NCI-H1105 treated with DMSO at 0.1 percent for 48 hours (cell line): Measurements from ENCODE around the gene DGKB.
"Not testable (repeated sequence)": the region's sequence is repeated elsewhere in the genome, so short reads cannot be mapped to it uniquely, and the experiment has no call there.

Experiments used
- DNase-seq: peaks from one replicate; lab custom pipeline; 2025; lab: John Stamatoyannopoulos, UW

Gene DGKB

GRCh38 chr7:14458846-14459245, 443.7 kb downstream of the DGKB start:
- DNase-seq: not testable (repeated sequence)

DNA sequence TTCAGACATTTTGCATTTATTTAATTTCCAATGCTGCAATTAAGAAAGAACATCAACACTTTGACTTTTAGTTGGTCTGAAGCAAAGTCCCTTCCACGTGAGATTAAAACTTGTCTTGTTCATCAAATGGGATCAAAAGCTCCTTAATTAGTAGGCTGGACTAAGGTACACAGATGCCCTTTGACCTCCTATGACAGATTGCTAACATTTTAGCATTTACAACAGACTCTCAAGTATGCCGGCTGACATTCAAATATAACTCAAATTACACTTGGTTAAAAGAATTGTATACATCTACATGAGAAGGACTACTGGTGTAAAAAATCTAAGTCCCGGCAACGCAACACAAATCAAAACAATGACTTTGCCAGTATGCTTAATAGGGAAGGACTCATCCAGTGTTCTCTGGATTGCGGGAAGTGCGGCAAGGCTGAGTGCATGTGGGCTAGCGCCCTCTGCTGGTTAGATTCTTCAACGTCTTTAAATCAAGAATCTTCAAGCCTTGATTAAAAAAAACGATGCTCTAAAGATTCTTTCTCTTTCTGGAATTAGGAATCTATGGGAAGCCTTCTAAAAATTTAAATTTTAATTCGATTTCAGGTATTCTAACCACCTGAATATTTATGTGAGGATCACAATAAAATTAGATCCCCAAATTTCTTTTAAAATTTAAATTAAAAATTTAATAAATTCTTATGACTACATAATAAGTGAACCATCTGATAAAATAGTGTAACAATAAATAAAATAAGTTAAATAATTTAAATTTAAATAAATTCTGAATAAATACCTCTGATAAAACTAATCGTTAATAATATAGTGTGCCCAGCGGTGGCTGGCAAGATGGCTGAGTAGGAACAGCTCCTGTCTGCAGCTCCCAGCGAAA, 444.7 kb downstream of the DGKB start:
- DNase-seq: peak; percentile 78

- DNase-seq: no peak
Observed at GRCh38 chr7:14449291-14449690, 453.3 kb downstream of the DGKB start.

DNA sequence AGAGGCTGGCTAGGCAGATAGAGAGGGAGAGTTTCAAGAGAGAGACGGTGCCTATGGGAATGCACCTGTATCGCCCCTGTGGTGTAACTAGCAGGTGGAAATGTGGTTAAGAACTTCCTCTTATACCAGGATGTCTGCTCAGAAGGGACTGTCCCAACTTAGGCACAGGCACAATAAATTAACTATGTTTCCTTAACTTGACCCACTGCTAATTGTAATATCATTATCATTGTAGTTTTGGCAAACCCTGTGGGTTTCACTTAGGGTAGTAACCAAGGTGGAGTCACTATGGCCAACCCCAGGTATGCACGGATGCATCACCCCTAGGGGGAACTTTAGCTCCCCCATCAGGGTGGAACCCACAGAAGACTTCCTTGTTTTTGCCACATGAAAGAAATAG, 455.7 kb downstream of the DGKB start:
- DNase-seq: no peak

GRCh38 chr7:14446219-14446618, 456.3 kb downstream of the DGKB start:
- DNase-seq: no peak

DNA sequence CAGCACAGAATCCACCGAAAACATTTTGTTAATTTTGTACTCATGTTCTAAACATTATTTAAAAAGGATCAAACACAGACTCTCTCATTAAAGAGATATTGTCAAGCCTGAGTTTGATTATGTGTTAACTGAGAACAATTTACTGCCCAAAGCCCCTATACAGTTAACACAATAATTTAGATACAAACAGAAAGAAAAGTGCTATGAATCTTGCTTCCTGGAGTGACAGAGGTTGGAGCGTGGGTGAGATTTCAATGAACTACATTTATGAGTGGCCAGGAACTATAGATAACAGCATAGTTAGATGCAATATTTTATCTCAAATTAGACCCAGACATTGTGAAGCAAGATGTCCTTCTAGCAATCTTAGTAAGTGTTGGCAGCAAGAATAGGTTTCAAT, 464.2 kb downstream of the DGKB start:
- DNase-seq: no peak

DNA sequence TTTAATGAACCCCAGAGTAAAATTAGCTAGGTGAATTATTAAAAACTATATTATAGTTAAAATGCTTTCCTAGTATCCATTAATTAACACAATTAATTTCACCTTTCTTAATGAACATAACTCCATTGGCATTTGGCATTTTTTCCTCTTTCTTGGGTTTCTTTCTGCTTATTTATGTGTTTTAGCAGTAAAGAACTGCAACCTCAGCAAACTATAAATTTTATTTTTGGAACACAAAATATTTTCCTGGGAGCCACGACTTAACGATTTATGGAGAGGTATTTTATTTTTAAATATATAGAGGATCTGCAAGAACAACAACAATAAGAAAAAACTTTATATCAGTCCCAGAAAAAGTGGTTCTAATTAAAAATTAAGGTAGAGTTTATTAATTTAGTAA, 465.7 kb downstream of the DGKB start:
- DNase-seq: no peak

DNA sequence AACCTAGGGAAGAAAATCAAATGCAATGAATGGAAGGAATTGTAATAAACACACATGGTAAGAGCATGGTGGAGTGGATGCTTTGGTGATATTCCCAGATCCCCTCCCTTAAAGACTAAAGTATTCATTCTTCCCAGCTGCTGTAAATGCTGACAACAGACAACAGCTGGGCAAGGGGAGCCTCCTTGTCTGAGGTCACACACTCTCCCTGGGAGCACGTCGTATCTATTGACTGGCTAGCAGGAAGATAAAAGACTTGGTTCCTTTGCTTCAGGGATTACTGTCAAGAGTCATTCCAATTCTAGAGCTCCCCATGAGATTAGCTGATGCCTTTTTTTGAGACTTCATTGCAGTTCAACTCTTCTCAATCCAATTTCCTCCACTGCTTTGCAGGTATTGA, 469.6 kb downstream of the DGKB start:
- DNase-seq: no peak

DNA sequence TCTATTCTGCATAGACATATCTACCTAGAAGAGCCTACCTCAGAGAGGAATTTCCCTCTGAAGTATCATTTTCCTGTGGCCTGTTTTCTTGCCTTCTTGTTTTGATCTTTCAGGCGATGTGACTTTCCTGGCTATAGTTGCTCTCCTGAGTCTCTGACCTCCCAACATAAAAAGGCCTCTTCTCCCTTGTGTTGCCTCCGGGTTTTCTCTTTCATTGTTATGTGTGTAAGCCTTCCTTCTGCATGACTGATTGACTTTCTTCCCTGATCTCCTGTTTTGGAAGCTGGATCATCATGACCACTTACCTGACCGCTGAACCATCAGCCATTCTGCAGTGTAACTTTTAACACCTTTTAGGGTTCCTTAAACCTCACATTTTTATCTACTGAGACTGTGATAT, 471.6 kb downstream of the DGKB start:
- DNase-seq: no peak

GRCh38 chr7:14425559-14425958, 477.0 kb downstream of the DGKB start:
- DNase-seq: no peak

GRCh38 chr7:14424675-14425074, 477.9 kb downstream of the DGKB start:
- no peak for DNase-seq

DNA sequence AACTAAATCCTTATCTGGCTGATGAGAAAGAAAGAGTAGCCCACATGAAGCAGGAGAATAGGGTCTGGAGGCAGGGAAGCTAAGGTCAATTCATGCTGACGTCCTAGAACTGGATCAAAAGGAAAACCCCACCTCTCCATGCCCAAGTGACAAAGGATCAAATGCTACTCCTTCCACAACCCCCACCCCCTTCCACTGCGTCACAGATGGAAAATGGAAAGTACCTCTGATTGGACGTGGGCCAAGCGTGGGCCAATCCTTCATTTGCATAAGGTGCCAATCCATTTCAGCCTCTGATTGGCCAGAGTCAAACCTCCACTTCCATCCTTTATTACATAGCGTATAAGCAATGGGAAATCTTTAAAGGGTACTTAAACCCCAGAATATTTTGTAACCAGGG, 481.8 kb downstream of the DGKB start:
- DNase-seq: no peak

GRCh38 chr7:14419531-14419930, 483.0 kb downstream of the DGKB start:
- no peak for DNase-seq

DNA sequence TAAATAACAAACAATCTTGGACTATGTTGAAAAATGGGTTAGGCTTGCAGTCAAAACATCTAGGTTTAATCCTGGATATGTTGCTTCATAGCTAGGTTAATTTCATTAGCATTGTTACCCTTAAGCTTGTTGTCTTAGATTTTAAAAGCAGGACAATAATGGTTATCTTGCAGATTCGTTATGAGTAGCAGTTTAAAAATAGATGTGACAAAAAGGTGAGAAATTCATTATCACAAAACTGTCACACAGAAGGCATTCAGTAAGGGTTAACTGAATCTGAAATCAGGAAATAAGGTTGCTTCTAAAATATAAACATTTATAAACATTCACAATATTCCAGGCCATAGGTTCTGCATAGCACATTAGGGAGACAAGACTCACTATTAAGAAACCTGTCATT, 483.9 kb downstream of the DGKB start:
- DNase-seq: no peak

DNA sequence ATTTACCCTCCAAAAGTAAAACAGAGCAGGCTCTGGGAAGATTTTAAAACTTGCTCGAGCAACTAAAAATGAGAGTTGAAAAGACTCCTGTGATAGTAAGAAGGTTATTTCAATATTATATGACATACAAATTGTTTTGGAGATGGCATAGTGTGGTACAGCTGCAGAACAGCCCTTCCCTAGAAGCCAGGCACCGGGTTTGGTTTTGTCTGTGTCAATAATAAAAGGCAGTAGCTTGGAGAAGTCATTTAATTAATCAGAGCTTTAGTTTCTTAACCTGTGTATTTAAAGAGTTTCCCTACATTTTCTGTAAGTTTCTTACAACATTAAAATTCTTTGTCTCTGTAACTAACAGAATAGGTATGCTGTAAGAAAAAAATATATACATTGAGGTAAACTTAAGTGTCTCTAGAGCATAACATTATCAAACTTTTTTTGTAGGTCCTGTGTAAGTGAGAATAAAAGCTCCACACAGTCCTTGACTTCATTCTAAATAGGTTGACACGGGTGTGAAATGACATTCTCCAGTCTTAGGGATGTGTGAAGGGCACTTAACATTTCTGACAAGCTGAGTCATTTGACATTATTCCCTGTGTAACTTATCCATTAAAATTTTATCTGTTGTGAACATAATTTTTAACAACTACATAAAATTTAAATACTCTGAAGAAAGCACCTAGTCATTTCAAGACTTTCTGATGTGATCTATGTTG, 488.1 kb downstream of the DGKB start:
- no peak for DNase-seq

GRCh38 chr7:14407246-14408015, 495.1 kb downstream of the DGKB start:
- no peak for DNase-seq

DNA sequence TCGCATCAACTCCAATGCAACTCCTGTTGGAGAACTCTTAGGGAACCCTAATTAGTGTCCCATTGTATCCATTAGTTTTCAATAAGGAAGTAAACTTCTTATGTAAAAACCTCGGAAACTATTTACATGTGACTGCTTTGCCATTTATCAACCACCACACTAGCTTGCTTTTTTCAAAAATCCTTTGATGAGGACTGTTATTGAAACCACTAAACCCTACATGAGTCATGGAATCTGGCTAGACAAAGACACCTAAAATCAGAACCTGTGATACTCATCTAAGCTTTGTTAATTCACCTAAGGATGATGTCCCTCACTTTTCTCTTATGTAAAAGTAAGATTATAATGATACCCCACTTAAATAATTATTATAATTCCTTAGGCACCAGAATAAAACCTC, 499.0 kb downstream of the DGKB start:
- DNase-seq: no peak

- no peak for DNase-seq
Observed at GRCh38 chr7:14400271-14400670, 502.3 kb downstream of the DGKB start.

DNA sequence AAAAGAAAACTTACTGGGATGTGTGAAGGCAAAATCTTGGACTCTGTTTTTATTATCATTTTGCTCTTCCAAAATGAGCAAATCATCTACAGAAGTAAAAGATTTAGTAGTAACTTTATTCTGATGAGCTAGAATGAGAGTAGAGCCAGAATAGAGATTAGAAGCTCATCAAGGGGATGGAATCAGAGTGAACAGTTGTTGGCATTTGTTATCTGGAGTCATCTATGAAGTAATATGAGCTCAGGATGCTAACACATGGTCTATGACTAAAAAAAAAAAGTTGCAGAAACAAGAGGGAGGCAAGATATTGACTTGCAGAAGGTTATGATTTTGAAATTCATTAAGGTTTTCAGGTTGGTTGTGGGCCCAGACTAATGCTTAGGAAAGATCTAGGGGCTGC, 504.0 kb downstream of the DGKB start:
- no peak for DNase-seq

DNA sequence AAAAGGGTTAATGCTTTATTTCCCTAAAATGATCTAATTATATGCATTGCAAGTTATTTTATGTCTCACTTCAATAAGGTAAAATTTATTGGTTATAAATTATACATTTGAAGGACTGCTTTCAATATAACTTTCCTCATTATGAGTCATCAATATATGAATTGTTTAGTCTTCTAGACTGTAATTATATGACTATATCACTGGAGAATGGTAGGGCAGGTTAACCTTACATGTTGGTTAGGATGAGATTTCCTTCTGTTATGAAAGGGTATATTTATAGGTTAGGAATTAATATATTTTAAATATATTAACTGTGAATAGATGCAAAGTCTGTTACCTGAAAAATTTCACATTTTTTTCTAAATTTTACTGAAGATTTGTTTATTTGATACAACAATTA, 506.7 kb downstream of the DGKB start:
- no peak for DNase-seq

- no peak for DNase-seq
Observed at GRCh38 chr7:14394786-14395185, 507.8 kb downstream of the DGKB start.

- DNase-seq: peak; percentile 97
Observed at GRCh38 chr7:14389595-14389994, 513.0 kb downstream of the DGKB start.

DNA sequence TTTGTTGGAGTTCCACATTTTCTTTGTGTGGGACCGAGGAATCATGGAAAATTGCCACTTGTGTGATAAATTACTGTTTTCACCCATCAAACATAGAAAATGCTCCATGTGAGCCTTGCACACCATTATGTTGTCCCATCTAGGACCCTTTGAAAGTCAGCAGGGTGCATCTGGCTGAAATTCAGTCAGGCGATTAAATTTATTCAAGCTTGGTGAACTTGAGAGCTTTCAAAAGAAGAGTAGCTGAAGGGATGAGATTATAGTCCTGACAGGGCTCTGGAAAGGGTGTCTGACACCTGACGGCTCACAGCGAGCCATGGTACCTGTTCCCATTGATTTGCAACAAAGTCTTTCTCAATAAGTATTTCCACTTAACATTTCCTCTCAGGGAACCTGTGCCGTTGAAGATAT, 513.4 kb downstream of the DGKB start:
- DNase-seq: peak; percentile 97
